ENCODE results near the gene APBB2. TPM values are rescaled to one million over a fixed set of nuclear protein-coding genes. Genes with fewer than 3 reads are reported as not detected.

The APBB2 gene
- total and polyA plus RNA-seq, 2 experiments from 2014 or later: 35.8 to 74.8 TPM

DNA sequence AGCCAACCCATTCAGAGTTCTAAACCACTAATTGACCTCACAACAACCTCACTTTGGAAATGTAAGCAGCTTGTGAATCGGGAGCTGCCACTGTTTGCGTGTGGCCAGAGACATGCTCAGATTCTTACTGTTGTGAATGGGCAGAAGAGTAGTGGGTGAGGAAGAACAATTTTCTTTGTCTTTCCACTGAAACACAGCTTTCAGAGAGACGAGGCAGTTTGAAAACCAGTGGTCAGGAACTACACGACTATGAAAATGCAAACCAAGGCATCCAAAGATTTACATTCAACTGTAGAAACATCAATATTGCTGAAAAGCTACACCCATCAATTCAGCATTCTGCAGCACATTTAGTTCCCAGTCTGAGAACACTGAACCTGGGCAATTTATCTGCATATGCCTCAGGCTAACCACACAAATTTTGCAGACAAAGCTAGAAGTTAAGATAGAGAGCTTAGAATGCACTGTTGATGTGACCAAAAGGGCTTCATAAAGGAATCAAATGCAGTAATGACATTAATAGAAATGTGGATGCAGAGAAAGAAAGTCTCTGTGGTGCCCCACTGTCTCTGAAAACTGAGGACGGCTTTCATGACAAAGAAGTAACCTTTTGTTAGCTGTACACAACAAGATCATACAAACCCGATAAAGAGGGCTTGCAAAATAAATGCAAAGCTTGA, 134.3 kb downstream of the APBB2 start:
- no peak for TF ChIP-seq JUNB (IDR thresholded peaks at IDR 0.05; ENCODE audit: unreplicated experiment)
- TF ChIP-seq STAT1 (IDR thresholded peaks at IDR 0.05; ENCODE audit: unreplicated experiment): no peak
- TF ChIP-seq NANOG (IDR thresholded peaks at IDR 0.05; ENCODE audit: borderline replicate concordance): no peak
- TF ChIP-seq, protein P1, sequence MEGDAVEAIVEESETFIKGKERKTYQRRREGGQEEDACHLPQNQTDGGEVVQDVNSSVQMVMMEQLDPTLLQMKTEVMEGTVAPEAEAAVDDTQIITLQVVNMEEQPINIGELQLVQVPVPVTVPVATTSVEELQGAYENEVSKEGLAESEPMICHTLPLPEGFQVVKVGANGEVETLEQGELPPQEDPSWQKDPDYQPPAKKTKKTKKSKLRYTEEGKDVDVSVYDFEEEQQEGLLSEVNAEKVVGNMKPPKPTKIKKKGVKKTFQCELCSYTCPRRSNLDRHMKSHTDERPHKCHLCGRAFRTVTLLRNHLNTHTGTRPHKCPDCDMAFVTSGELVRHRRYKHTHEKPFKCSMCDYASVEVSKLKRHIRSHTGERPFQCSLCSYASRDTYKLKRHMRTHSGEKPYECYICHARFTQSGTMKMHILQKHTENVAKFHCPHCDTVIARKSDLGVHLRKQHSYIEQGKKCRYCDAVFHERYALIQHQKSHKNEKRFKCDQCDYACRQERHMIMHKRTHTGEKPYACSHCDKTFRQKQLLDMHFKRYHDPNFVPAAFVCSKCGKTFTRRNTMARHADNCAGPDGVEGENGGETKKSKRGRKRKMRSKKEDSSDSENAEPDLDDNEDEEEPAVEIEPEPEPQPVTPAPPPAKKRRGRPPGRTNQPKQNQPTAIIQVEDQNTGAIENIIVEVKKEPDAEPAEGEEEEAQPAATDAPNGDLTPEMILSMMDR (conservative IDR thresholded peaks at IDR 0.05; ENCODE audit: low read depth in 2 of 2): no peak
- TF ChIP-seq POLR2AphosphoS5 (IDR thresholded peaks at IDR 0.05; ENCODE audit: low read depth): no peak
- no peak for TF ChIP-seq CREB1 (CRISPR knock-in tag; IDR thresholded peaks at IDR 0.05; ENCODE audit: low read depth)
- no peak for TF ChIP-seq EZH2phosphoT487 (IDR thresholded peaks at IDR 0.05; ENCODE audit: unreplicated experiment)
- no peak for TF ChIP-seq EZH2 (IDR thresholded peaks at IDR 0.05; ENCODE audit: low read depth, unreplicated experiment)
- TF ChIP-seq, protein P2, sequence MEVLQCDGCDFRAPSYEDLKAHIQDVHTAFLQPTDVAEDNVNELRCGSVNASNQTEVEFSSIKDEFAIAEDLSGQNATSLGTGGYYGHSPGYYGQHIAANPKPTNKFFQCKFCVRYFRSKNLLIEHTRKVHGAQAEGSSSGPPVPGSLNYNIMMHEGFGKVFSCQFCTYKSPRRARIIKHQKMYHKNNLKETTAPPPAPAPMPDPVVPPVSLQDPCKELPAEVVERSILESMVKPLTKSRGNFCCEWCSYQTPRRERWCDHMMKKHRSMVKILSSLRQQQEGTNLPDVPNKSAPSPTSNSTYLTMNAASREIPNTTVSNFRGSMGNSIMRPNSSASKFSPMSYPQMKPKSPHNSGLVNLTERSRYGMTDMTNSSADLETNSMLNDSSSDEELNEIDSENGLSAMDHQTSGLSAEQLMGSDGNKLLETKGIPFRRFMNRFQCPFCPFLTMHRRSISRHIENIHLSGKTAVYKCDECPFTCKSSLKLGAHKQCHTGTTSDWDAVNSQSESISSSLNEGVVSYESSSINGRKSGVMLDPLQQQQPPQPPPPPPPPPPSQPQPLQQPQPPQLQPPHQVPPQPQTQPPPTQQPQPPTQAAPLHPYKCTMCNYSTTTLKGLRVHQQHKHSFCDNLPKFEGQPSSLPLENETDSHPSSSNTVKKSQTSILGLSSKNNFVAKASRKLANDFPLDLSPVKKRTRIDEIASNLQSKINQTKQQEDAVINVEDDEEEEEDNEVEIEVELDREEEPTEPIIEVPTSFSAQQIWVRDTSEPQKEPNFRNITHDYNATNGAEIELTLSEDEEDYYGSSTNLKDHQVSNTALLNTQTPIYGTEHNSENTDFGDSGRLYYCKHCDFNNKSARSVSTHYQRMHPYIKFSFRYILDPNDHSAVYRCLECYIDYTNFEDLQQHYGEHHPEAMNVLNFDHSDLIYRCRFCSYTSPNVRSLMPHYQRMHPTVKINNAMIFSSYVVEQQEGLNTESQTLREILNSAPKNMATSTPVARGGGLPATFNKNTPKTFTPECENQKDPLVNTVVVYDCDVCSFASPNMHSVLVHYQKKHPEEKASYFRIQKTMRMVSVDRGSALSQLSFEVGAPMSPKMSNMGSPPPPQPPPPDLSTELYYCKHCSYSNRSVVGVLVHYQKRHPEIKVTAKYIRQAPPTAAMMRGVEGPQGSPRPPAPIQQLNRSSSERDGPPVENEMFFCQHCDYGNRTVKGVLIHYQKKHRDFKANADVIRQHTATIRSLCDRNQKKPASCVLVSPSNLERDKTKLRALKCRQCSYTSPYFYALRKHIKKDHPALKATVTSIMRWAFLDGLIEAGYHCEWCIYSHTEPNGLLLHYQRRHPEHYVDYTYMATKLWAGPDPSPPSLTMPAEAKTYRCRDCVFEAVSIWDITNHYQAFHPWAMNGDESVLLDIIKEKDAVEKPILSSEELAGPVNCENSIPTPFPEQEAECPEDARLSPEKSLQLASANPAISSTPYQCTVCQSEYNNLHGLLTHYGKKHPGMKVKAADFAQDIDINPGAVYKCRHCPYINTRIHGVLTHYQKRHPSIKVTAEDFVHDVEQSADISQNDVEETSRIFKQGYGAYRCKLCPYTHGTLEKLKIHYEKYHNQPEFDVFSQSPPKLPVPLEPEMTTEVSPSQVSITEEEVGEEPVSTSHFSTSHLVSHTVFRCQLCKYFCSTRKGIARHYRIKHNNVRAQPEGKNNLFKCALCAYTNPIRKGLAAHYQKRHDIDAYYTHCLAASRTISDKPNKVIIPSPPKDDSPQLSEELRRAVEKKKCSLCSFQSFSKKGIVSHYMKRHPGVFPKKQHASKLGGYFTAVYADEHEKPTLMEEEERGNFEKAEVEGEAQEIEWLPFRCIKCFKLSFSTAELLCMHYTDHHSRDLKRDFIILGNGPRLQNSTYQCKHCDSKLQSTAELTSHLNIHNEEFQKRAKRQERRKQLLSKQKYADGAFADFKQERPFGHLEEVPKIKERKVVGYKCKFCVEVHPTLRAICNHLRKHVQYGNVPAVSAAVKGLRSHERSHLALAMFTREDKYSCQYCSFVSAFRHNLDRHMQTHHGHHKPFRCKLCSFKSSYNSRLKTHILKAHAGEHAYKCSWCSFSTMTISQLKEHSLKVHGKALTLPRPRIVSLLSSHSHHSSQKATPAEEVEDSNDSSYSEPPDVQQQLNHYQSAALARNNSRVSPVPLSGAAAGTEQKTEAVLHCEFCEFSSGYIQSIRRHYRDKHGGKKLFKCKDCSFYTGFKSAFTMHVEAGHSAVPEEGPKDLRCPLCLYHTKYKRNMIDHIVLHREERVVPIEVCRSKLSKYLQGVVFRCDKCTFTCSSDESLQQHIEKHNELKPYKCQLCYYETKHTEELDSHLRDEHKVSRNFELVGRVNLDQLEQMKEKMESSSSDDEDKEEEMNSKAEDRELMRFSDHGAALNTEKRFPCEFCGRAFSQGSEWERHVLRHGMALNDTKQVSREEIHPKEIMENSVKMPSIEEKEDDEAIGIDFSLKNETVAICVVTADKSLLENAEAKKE (CRISPR knock-in tag; IDR thresholded peaks at IDR 0.05): no peak
- TF ChIP-seq, protein P3, sequence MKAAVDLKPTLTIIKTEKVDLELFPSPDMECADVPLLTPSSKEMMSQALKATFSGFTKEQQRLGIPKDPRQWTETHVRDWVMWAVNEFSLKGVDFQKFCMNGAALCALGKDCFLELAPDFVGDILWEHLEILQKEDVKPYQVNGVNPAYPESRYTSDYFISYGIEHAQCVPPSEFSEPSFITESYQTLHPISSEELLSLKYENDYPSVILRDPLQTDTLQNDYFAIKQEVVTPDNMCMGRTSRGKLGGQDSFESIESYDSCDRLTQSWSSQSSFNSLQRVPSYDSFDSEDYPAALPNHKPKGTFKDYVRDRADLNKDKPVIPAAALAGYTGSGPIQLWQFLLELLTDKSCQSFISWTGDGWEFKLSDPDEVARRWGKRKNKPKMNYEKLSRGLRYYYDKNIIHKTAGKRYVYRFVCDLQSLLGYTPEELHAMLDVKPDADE (IDR thresholded peaks at IDR 0.05): no peak
- TF ChIP-seq, protein P4, sequence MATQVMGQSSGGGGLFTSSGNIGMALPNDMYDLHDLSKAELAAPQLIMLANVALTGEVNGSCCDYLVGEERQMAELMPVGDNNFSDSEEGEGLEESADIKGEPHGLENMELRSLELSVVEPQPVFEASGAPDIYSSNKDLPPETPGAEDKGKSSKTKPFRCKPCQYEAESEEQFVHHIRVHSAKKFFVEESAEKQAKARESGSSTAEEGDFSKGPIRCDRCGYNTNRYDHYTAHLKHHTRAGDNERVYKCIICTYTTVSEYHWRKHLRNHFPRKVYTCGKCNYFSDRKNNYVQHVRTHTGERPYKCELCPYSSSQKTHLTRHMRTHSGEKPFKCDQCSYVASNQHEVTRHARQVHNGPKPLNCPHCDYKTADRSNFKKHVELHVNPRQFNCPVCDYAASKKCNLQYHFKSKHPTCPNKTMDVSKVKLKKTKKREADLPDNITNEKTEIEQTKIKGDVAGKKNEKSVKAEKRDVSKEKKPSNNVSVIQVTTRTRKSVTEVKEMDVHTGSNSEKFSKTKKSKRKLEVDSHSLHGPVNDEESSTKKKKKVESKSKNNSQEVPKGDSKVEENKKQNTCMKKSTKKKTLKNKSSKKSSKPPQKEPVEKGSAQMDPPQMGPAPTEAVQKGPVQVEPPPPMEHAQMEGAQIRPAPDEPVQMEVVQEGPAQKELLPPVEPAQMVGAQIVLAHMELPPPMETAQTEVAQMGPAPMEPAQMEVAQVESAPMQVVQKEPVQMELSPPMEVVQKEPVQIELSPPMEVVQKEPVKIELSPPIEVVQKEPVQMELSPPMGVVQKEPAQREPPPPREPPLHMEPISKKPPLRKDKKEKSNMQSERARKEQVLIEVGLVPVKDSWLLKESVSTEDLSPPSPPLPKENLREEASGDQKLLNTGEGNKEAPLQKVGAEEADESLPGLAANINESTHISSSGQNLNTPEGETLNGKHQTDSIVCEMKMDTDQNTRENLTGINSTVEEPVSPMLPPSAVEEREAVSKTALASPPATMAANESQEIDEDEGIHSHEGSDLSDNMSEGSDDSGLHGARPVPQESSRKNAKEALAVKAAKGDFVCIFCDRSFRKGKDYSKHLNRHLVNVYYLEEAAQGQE (IDR thresholded peaks at IDR 0.05; ENCODE audit: unreplicated experiment): no peak
- H3K27ac ChIP-seq (ENCODE audit: low read depth): 0 out of 2 replicates have a peak overlapping the region, but pooled peaks have one; percentile 33
- H4K20me1 ChIP-seq (replicated peaks; ENCODE audit: insufficient read depth): no peaks in the 10 kb centered on the region
- Mint-ChIP-seq H3K27me3 (ENCODE audit: insufficient read depth, low read depth, poor library complexity) (peaks cover 2% of the 10 kb centered on the region), H3K36me3 (ENCODE audit: low read depth) (no peaks in the 10 kb centered on the region), H3K9me3 (no peaks in the 10 kb centered on the region), H3K4me1 (peaks cover 3% of the 10 kb centered on the region; the same call in 2 of the 3 replicates), H3K4me3 (no peak overlapping the region), H3K27ac (no peak overlapping the region)
- H3K36me3 ChIP-seq (ENCODE audit: insufficient read depth): no peaks in the 10 kb centered on the region
- 0 out of 2 replicates have a peak overlapping the region, but pooled peaks have one; percentile 45 for H3K4me2 ChIP-seq
- no peaks in the 10 kb centered on the region for H3K9me2 ChIP-seq (ENCODE audit: insufficient read depth)
- H3K27me3 ChIP-seq (ENCODE audit: insufficient read depth): no peaks in the 10 kb centered on the region
- peaks cover 9% of the 10 kb centered on the region; the same call in 1 of the 2 replicates for H3K4me1 ChIP-seq (ENCODE audit: insufficient read depth)
- ATAC-seq (no peak), DNase-seq (ENCODE audit: low spot score) (no peak)
- H2AFZ ChIP-seq: no peak overlapping the region
- H3K79me2 ChIP-seq (replicated peaks; ENCODE audit: insufficient read depth): peaks cover 9% of the 10 kb centered on the region
- no peak overlapping the region for H3K4me3 ChIP-seq
- peaks cover 6% of the 10 kb centered on the region; the same call in 1 of the 2 replicates for H3F3A ChIP-seq (replicated peaks; ENCODE audit: low read depth)
